ENCODE data around the gene UMODL1. TPM values are rescaled to one million over a fixed set of nuclear protein-coding genes. Genes with fewer than 3 reads are reported as not detected.

The UMODL1 gene
- total and polyA plus RNA-seq, 2 donors (not counting 3 experiments of a cell fraction or from before 2014, with no cell fraction given): not detected

- no peaks in the 10 kb centered on the region for H3K9me1 ChIP-seq (replicated peaks; ENCODE audit: control insufficient read depth, extremely low read depth, insufficient read depth, low read length)
- TF ChIP-seq MAX (IDR thresholded peaks at IDR 0.05; ENCODE audit: insufficient read depth, insufficient read length): no peak
- no peaks in the 10 kb centered on the region for H3K9me3 ChIP-seq (replicated peaks; ENCODE audit: control insufficient read depth, insufficient read depth, low read length)
- ChIA-PET POLR2A (no interaction called here), CTCF (interaction anchor here (1.0 to 2.1 kb wide), 4 partner anchors 69 to 89 kb away, joined by 3 to 7 read pairs (median 3); no protein-coding TSS in a partner anchor)
- H3K9ac ChIP-seq (replicated peaks; ENCODE audit: extremely low read depth, insufficient read depth, low read length): no peak overlapping the region
- H2AFZ ChIP-seq (ENCODE audit: low read depth, low read length): no peak overlapping the region
- H3K36me3 ChIP-seq (ENCODE audit: control insufficient read depth in 2 of 2, extremely low read depth in 1 of 2, insufficient read depth in 2 of 2, low read length in 2 of 2): no peaks in the 10 kb centered on the region
- peaks cover 5% of the 10 kb centered on the region for H3K4me1 ChIP-seq (ENCODE audit: control insufficient read depth, extremely low read depth, insufficient read depth, low read length)
- FAIRE-seq: no peak
- H3K27ac ChIP-seq (ENCODE audit: insufficient read depth, low read depth, low read length): no peak overlapping the region
- DNase-seq (ENCODE audit: low read depth, low spot score): no peak
- H3K4me2 ChIP-seq (ENCODE audit: insufficient read depth, low read length): no peak overlapping the region
- peaks cover 0 to 5% of the 10 kb centered on the region in 2 experiments for H3K27me3 ChIP-seq (ENCODE audit: control insufficient read depth in 2 of 2, insufficient read depth in 2 of 2, low read length in 2 of 2)
- intact Hi-C loops (cut with micrococcal nuclease) (no loop called here), dilution Hi-C loops (cut with MboI; ENCODE audit: extremely low pct_ligation_motif_present, low sequenced_read_pairs) (no loop called here)
- no peak overlapping the region for H3K4me3 ChIP-seq (replicated peaks in 1 of 3; ENCODE audit: insufficient read depth in 1 of 3, low read depth in 1 of 3, low read length in 3 of 3)
- no TSS peak for BruUV-seq (replicated peaks)
- H3K79me2 ChIP-seq (ENCODE audit: control insufficient read depth, insufficient read depth, low read length): no peaks in the 10 kb centered on the region
- H4K20me1 ChIP-seq (replicated peaks; ENCODE audit: control insufficient read depth, extremely low read depth, insufficient read depth, low read length): no peaks in the 10 kb centered on the region
These were observed 42.2 kb upstream of the UMODL1 start for GRCh38 chr21:42028766-42029425.

GRCh38 chr21:42030311-42030710 lies 40.8 kb upstream of the UMODL1 start:
- FAIRE-seq (no peak), DNase-seq (ENCODE audit: low read depth, low spot score) (no peak)
- ChIA-PET CTCF (interaction anchor here (1.2 to 2.1 kb wide), 2 partner anchors 67 to 77 kb away, joined by 3 to 7 read pairs; no protein-coding TSS in a partner anchor), POLR2A (no interaction called here)
- no peak overlapping the region for H3K4me2 ChIP-seq (ENCODE audit: insufficient read depth, low read length)
- no peaks in the 10 kb centered on the region for H3K79me2 ChIP-seq (ENCODE audit: control insufficient read depth, insufficient read depth, low read length)
- H3K27me3 ChIP-seq (ENCODE audit: control insufficient read depth in 2 of 2, insufficient read depth in 2 of 2, low read length in 2 of 2): peaks cover 0 to 7% of the 10 kb centered on the region in 2 experiments
- no peaks in the 10 kb centered on the region for H3K9me1 ChIP-seq (replicated peaks; ENCODE audit: control insufficient read depth, extremely low read depth, insufficient read depth, low read length)
- BruUV-seq (replicated peaks): no TSS peak
- no peak overlapping the region for H2AFZ ChIP-seq (ENCODE audit: low read depth, low read length)
- H3K27ac ChIP-seq (ENCODE audit: insufficient read depth, low read depth, low read length): no peak overlapping the region
- dilution Hi-C loops (cut with MboI; ENCODE audit: extremely low pct_ligation_motif_present, low sequenced_read_pairs) (no loop called here), intact Hi-C loops (cut with micrococcal nuclease) (no loop called here)
- H3K36me3 ChIP-seq (ENCODE audit: control insufficient read depth in 2 of 2, extremely low read depth in 1 of 2, insufficient read depth in 2 of 2, low read length in 2 of 2): no peaks in the 10 kb centered on the region
- H3K4me1 ChIP-seq (ENCODE audit: control insufficient read depth, extremely low read depth, insufficient read depth, low read length): no peaks in the 10 kb centered on the region
- no peak overlapping the region for H3K9ac ChIP-seq (replicated peaks; ENCODE audit: extremely low read depth, insufficient read depth, low read length)
- H3K9me3 ChIP-seq (replicated peaks; ENCODE audit: control insufficient read depth, insufficient read depth, low read length): no peaks in the 10 kb centered on the region
- H4K20me1 ChIP-seq (replicated peaks; ENCODE audit: control insufficient read depth, extremely low read depth, insufficient read depth, low read length): no peaks in the 10 kb centered on the region
- no peak for TF ChIP-seq GATA2 (IDR thresholded peaks at IDR 0.05; ENCODE audit: insufficient read depth, insufficient read length, low read depth, low read length)
- TF ChIP-seq JUN (IDR thresholded peaks at IDR 0.05; ENCODE audit: borderline replicate concordance, insufficient read depth, insufficient read length, low read depth): no peak
- no peak for TF ChIP-seq MYC (IDR thresholded peaks at IDR 0.05; ENCODE audit: low read depth, low read length)
- TF ChIP-seq POLR2AphosphoS5 (IDR thresholded peaks at IDR 0.05; ENCODE audit: insufficient read depth, low read depth, low read length): no peak
- no peak overlapping the region for H3K4me3 ChIP-seq (replicated peaks in 1 of 3; ENCODE audit: insufficient read depth in 1 of 3, low read depth in 1 of 3, low read length in 3 of 3)

Measured in endothelial cell of umbilical vein (primary cell).